Measurements from ENCODE around the gene HNRNPA3.

- TF ChIP-seq CTCF (IDR thresholded peaks at IDR 0.05; ENCODE audit: insufficient read depth, low read length, poor library complexity, severe bottlenecking) (no peak), EZH2phosphoT487 (conservative IDR thresholded peaks at IDR 0.05; ENCODE audit: low read length) (no peak)
Measured at GRCh38 chr2:177192788-177193187, 19.8 kb upstream of the HNRNPA3 start.
